ENCODE measurements around the gene SFT2D2.

The SFT2D2 gene

DNA sequence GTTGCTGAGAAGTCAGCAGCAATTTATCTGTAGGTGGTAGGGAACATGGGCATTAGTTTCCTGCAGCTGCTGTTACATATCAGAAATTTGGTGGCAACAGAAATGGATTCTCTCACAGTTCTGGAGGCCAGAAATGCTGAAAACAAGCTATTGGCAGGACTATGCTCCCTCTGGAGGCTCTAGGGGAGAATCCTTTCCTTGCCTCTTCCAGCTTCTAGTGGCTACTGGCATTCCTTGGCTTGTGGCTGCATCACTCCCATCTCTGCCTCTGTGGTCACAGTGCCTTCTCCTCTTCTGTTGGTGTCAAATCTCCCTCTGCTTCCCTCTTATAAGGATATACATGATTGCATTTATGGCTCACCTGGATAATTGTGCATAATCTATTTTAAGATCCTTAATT lies 2.5 kb upstream of the SFT2D2 start:
- no peak for DNase-seq (ENCODE audit: low read depth, low spot score)

DNA sequence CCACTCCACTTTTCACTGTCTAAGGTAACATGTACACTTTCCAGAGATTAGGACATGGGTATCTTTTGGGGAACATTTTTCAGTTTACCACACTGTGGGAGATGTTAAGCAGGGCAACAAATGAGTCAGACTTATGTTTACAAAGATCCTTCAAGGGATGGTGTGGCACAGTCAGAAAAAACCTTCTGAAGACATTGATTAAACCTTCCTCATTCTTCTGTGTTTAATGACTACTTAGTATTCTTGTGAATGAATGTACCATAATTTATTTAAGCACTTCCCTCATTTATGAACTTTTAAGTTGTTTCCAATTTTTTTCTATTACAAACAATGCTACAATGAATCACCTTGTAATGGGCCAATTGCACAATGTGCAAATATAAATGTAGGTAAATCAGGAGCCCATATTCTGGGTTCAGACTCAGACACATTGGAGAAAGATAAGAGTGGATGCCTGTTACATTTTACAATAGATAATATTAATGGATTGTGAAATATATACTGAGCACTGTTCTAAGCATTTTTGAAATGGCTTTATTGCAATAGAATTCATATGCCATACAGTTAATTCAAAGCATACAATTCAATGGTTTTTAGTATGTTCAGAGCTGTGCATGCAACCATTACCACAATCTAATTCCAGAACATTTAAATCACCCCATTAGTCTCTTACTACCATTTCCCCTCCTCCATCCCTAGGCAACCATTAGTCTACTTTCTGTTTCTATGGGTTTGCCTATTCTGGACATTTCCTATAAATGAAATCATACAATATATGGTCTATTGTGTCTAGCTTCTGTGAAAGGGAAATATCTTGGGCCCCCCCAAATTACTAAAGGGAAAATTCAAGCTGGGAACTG lies 1.9 kb upstream of the SFT2D2 start:
- no peak for DNase-seq (ENCODE audit: low read depth, low spot score)

DNA sequence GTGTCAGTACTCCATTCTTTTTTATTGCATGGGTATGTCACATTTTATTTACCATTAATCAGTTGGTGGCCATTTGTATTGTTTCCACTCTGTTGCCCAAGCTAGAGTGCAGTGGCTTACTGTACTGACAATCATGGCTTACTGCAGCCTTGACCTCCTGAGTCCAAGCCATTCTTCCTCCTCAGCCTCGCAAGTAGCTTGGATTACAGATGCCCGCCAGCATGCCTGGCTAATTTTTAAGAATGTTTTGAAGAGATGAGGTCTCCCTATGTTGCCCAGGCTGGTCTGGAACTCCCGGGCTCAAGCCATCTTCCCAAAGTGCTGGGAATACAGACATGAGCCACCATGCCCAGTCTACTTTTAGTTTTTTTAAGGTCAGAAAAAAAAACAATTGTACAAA lies 813 bp upstream of the SFT2D2 start:
- DNase-seq (ENCODE audit: low read depth, low spot score): no peak

DNA sequence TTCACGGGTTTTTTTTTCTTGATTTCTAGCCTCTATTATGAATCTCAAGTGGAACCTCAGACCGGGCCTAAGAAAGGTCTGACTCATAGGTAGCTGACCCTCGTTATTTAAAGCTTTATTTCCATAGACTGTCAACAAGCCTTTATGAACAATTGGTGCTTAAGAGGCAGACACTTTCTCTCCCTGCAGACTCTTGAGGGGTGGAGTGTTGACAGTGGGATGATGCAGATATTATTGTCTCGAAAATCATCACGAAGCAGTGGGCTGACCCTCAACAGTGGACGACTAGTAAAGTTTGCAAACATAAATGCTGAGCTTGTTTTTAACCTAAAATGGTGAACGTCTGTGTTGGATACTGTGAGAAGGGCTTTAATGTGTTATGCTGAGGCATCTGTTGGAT lies 1.8 kb downstream of the SFT2D2 start:
- DNase-seq (ENCODE audit: low read depth, low spot score): peak; percentile 47

DNA sequence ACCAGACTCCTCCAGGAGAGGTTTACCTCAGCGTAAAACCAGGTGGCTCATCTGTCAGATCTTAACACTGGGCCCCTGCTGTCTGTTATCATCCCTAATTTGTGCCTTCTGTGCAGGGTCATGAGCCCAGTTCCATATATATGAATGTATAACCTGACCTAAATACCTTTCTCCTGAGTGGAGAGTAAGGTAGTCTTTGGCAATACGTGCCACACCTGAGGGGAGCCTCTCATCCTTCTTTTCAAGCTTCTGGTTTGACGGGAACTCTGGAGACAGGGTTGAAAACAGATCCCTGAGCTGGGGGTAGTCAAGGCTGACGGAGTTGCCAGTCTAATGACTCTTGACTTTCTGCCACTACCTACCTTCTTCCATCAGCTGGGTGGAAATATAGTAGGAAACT lies 4.1 kb downstream of the SFT2D2 start:
- DNase-seq (ENCODE audit: low read depth, low spot score): no peak

DNA sequence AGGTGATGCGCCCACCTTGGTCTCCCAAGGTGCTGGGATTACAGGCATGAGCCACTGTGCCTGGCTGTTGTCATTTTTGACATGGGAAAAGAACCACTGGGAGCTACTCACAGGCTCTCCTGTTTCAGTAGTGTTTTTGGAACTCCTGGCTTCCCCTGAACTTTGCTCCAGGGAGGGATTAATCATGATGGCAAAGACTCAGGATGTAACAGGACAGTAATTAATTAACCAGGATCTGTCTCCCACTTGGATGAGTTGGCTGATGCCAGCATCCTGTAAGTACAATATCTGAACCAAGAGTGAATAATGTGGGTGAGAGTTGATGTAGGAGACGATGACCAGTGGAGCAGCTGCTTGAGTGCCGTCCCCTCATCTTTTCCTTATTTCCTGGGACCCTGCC lies 4.9 kb downstream of the SFT2D2 start:
- DNase-seq (ENCODE audit: low read depth, low spot score): no peak

DNA sequence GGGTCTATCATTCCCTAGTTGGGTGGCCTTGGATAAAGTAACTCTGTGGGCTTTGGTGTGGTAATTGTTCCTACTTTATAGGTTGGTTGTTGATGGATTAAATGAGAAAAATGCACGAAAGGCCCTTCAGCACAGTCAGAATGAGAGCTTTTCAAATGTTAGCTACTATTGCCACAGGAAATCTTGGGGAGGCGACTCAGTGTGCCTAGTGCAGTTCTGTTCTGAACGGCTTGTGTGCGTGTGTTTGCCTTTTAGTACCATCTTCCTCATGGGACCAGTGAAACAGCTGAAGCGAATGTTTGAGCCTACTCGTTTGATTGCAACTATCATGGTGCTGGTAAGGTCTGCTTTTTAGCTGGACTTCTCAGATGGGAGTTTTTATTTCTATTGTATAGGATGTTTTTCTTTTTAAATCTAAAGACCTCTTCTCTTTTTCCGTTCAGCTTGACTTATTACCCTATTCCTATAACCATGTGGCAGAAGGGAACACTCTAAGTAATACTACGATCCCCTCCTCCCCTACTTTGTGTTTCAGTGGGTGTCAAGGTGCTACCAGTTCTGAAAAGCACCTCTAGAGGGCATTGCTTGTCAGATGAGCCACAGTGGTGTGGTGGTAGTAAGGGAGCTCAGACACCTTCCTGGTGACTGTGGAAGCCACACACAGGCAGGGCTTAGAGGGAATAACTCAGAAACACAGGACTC lies 9.2 kb downstream of the SFT2D2 start:
- DNase-seq (ENCODE audit: low read depth, low spot score): peak; percentile 52

DNA sequence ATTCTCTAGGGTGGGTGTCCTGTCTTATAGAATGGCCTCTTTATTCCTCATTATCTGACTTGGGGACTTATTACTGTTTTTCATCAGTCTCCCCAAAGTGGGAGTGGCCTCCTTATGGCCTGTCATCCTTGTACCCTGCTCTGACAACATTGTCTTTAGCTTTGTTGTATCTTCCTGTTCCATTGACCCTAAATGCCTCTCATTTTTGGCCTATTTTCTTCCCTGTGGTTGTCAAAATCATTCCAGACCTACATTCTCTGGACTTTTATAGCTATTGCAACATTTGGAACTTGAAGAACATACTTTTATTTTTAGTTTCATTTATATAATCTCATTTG lies 9.7 kb downstream of the SFT2D2 start:
- DNase-seq (ENCODE audit: low read depth, low spot score): no peak

DNA sequence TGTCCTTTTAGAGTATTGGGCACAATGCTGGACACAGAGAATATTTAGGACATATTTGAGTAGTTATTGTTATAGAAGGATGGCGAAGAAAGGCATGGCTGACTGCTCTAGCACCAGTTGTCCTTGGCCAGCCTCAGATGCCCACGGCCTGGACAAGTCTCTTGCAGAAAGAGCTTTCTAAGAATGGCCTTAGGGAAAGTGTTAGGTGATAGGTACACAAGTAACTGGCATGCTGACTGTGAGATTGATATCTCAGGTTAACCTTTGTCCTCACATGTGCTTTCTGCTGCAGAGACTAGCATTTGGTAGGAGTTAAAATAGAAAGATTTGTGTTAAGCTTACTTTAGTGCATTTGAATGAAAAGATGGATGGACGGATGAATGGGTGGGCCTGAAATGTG lies 10.1 kb downstream of the SFT2D2 start:
- DNase-seq (ENCODE audit: low read depth, low spot score): no peak

DNA sequence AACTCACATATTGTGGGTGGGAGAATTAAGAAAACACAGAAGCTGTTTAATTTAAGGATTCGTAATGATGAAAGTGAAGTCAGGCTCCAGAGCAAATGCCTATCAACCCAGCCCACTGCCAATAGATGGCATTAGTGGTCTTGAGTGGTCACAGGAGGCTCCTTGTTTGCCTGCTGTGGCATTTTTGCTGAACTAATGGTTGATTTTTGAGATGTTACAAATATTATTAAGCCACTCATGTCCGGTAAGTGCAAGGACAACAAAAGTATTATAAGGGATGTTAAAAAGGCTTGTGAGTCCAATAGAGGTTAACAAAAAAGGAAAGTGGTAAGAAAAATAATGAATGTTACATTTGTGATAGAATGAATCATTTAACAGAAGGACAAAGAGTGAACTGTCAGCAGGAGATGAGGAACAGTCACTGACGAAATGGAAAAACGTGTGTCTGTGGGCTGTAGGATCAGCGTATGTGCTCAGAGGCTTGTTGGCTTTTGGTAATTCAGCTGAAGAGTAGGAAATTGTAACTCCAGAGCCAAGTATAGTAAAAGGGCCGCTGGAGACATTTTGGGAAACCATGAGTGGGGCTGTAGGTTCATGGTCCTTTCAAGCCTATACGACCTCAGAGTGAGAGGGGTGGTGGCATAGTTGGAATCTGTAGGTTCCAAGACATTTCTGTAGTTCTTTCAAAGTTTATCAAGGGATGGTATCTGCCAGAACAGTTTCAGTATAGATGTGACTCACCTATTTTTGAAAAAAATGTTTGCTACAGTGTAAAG lies 11.2 kb downstream of the SFT2D2 start:
- DNase-seq (ENCODE audit: low read depth, low spot score): peak; percentile 46

DNA sequence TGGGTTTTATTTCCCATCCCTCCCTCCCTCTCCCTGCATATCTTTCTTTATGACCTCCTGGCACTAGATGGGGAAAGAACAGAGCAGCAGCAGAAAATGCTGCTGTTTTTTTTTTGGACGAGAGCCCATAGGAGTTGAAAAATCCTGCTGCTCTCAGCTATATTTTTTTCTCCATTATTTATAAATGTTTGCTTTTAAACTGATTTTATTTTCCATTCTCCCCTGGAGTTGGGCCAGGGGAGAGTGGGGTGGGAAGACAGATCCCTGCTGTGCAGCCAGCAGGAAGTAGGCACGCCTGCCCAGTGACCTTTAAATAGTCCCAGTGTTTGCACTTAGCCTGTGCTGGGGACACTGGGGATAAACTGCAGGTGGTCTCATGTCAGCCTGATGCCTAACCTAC lies 17.4 kb downstream of the SFT2D2 start:
- DNase-seq (ENCODE audit: low read depth, low spot score): no peak

DNA sequence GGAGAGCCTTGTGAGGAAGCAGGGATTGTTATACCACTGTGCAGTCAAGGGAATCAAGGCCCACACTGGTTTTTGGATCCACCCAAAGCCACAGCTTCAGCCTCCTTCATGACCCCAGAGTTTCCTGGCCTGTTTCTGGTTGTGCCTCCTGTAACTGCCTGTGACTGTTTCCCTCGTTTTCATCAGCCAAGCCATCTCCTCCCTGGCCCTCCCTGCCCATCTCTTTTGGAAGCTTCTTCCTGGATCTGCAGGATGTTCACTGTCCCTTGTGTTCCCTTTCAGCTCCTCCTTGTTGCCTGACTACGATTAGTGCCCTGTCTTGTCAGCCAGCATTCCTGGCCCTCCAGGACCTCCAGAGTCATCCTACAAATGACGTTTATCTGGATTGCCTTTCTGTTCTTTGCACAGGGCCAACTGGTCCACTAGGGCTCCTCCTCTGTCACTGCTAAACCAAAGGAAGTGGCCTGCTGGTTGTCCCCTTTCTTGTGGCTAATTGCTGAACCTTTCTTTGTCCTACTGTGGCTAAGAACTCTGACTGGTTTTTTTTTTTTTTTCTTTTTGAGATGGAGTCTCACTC lies 17.9 kb downstream of the SFT2D2 start:
- DNase-seq (ENCODE audit: low read depth, low spot score): no peak

DNA sequence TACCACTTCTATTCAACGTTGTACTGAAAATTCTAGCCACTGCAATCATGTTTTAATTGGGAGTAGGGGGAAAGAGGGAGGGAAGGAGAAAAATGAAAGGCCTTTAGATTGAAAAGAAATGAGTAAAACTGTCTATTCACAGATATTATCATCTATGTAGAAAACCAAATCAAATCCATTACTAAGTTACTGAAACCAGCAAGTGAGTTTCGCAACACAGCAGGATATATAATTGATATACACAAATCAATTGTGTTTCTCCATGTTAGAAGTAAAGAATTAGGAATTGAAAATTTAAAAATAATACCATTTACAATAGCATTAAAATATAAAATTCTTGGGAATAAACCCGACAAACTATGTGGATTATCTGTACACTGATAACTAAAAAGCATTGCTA lies 19.2 kb downstream of the SFT2D2 start:
- DNase-seq (ENCODE audit: low read depth, low spot score): no peak

DNA sequence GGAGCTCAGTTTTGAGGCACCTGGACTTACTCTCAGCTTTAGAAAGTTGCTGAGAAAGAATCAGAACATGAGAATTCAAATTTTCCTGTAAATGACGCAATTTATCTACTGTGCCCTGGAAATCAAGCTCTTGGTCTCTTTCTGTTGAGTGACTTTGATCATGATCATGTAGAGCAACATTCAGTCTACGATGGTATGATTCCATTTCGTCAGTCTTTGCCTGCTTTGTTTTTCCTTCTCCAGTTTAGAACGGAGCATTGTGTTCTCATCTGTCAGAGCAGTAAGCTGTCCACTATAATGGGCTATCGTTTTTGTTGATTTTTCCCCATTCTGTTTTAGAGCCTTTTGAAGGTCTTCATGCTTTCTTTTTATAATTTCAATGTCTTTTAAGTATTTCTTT lies 20.7 kb downstream of the SFT2D2 start:
- DNase-seq (ENCODE audit: low read depth, low spot score): no peak

DNA sequence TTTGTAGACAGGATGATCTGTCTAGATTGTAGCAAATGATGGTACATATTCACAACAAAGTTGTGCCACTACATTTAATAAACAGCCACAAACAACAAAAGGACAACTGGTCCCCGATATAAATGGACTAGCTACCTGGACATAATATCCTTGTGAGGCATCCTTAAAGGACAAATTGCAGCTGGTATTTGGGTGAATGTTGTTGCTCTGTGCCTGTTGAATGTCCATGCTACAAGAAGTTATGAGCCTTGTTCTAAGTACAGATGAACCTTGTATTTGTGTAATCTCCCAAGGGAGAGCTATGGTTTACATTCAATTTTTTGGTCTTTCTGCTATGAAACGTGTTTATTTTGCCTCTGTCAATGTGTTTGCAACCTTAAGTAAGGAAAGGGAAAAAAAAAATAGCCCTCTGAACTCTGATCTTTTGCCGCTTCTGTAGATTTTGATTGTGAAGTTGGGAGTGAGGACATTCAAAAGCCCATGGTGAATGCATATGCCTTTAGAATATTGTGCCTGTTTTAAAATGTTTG lies 26.5 kb downstream of the SFT2D2 start:
- DNase-seq (ENCODE audit: low read depth, low spot score): no peak

DNA sequence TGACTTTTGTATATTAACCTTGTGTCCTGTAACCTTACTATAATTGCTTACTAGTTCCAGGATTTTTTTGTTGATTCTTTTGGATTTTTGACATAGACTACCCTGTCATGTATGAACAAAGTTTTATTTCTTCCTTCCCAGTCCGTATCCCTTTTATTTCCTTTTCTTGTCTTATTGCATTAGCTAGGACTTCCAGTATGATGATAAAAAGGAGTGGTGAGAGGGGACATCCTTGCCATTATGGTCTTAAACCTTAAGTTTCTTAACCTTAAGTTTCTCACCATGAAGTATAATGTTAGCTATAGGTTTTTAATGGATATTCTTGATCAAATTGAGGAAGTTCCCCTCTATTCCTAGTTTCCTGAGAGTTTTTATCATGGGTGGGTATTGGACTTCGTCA lies 30.4 kb downstream of the SFT2D2 start:
- DNase-seq (ENCODE audit: low read depth, low spot score): no peak

DNA sequence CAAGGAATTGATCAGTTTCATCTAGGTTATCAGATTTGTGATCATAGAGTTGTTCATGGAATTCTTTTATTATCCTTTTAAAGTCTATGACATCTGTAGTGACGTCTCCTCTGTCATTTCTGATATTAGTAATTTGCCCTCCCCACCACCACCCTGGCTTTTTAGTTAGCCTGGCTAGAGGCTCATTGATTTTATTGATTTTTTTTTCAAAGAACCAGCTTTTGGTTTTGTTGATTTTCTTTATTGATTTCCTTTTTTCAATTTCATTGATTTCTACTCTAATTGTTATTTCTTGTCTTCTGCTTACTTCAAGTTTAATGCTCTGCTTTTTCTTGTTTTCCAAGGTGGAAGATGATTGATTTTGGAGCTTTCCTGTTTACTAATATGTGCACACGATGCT lies 31.6 kb downstream of the SFT2D2 start:
- no peak for DNase-seq (ENCODE audit: low read depth, low spot score)

DNA sequence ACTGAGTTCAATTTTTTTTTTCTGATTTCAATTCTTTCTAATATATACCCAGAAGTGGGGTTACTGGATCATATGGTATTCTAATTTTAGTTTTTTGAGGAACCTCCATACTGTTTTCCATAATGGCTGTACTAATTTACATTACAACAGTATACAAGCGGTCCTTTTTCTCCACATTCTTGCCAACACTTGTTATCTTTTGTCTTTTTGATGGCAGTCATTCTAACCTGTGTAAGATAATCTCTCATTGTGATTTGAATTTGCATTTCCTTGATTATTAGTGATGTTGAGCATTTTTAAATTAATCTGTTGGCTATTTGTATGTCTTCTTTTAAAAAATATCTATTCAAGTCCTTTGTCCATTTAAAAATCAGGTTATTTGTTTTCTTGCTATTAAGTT lies 33.8 kb downstream of the SFT2D2 start:
- DNase-seq (ENCODE audit: low read depth, low spot score): no peak

DNA sequence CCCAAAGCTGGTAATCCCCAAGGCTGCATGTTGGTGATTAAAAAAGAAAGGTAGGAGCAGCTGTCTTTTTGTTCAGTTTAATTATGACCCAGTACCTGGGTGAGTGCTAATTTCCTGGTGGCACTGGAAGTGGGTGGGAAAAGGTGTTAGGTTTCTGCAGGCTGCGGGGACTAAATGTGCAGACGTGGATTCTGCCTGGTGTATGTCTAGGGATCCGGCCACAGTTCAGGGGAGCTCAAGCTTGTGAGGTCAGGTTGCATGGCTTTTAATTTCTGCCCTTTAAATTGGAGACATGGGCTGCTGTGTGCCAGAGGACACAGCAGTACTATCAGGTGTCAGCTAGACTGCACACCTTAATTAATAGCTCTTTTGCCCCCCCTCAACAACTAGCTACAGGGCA lies 34.6 kb downstream of the SFT2D2 start:
- DNase-seq (ENCODE audit: low read depth, low spot score): no peak

DNA sequence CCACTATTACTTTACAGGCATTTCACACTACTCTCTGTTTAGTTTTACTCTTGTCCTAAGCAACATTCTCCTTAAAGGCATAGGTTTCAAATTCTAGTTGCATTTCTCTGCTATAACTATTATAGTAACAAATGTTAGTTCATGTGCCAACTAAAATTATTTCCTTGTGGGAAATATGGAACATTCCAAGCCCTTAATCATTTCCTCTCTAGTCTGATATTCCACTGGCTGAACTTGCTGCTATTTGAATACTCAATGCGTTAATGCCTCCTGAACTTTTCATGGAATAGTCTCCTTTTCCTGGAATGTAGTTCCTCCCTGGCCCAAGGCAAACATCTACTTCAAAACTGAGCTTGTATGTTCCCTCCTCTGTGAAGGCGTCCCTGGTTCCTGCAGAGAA lies 35.6 kb downstream of the SFT2D2 start:
- peak; percentile 17 for DNase-seq (ENCODE audit: low read depth, low spot score)

DNA sequence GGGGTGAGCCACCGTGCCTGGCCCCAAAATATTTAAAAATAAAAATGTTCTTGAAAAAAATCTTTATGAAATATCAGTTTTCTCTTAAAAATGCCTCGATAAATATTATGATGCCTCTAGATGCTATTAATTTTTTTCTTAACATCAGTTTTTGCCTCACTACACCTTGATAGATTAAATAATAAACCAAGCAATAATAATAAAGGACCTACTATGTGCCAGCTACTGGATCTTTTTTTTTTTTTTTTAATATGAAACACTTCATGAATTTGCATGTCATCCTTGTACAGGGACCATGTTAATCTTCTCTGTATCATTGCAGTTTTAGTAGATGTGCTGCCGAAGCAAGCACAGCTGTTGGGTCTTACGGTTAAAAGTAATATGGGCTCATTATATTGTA lies 37.3 kb downstream of the SFT2D2 start:
- no peak for DNase-seq (ENCODE audit: low read depth, low spot score)

DNA sequence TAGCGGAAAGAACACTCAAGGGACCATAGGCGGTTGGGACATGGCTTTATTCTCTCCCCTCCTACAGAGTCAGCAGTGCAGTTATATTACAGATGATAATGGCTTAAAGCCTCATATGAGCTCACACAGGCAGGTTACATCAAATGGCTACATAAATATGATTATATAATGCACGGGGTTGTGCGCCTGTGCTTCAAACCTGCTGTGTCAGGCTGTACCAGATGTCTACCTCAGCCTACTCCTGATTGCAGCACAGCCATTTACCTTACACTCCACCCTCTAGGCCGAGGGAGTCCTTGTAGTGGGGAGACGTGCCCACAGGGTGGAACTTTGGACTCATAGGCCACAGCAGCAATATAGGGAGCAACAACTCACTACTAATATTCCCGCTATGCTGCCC lies 38.5 kb downstream of the SFT2D2 start:
- no peak for DNase-seq (ENCODE audit: low read depth, low spot score)
